Panc1 (cell line): ENCODE measurements around the gene FYCO1. TPM values are rescaled to one million over a fixed set of nuclear protein-coding genes. Genes with fewer than 3 reads are reported as not detected.

Source experiments
- ATAC-seq: fragments of 200-7000 bp; cut with Tn5 transposase; 2 replicates; pipeline ENCODE4 v1.9.1; 2020; ENCODE audit warnings: mild to moderate bottlenecking, moderate library complexity
- BruUV-seq: library from RNA; stranded (reverse); fragments of 400-500 nt; replicated peaks from 2 replicates; lab custom pipeline; 2021; lab: Mats Ljungman, UMichigan
- CTCF ChIA-PET: fragments of 300-600 bp; sonication (Branson Sonifier 250); formaldehyde crosslinking; loops from one replicate; lab custom pipeline; 2022; ENCODE audit warnings: antibody characterized with exemption; lab: Charles Lee
- POLR2A ChIA-PET: fragments of 300-600 bp; sonication (Branson Sonifier 250); formaldehyde crosslinking; loops from one replicate; lab custom pipeline; 2022; ENCODE audit warnings: antibody characterized with exemption; lab: Charles Lee
- DNase-seq: peaks from one replicate; pipeline ENCODE4 v3.0.0-alpha.2; 2010; ENCODE audit warnings: low read depth, low spot score
- H3K27ac ChIP-seq: 2 replicates; pipeline ENCODE4 v1.5.1; 2011; ENCODE audit warnings: mild to moderate bottlenecking, low read length, inconsistent platforms
- H3K27me3 ChIP-seq: fragments of 200-500 bp; sonication (Bioruptor generic); 2 replicates; pipeline ENCODE4 v1.6.0; 2014; ENCODE audit warnings: low read length, inconsistent platforms; ENCODE audit not compliant: control insufficient read depth, insufficient read depth
- H3K36me3 ChIP-seq: fragments of 200-500 bp; sonication (Bioruptor generic); 2 replicates; pipeline ENCODE4 v1.5.1; 2014; ENCODE audit warnings: inconsistent platforms, mild to moderate bottlenecking, low read length, moderate library complexity; ENCODE audit not compliant: control insufficient read depth, insufficient read depth
- H3K4me1 ChIP-seq: 2 replicates; pipeline ENCODE4 v1.5.1; 2011; ENCODE audit warnings: inconsistent platforms, mild to moderate bottlenecking, low read length, moderate library complexity; ENCODE audit not compliant: control insufficient read depth, insufficient read depth
- H3K4me3 ChIP-seq, 2 experiments: 2 replicates each; pipeline ENCODE4 v1.5.1; 2011 to 2012; ENCODE audit warnings: low read depth in 2 of 2, low read length in 2 of 2, mild to moderate bottlenecking in 2 of 2, inconsistent platforms in 1 of 2, moderate library complexity in 1 of 2
- H3K9me3 ChIP-seq: fragments of 200-500 bp; sonication (Bioruptor generic); 2 replicates; pipeline ENCODE4 v1.5.1; 2014; ENCODE audit warnings: low read depth, mild to moderate bottlenecking, inconsistent platforms, low read length, moderate library complexity; ENCODE audit not compliant: control insufficient read depth, insufficient read depth
- POLR2AphosphoS5 ChIP-seq: IDR thresholded peaks from 2 replicates; pipeline ENCODE4 v1.6.1; 2012; ENCODE audit warnings: mild to moderate bottlenecking, low read depth, low read length, moderate library complexity
- SIN3A ChIP-seq: IDR thresholded peaks from 2 replicates; pipeline ENCODE4 v1.6.1; 2012; ENCODE audit warnings: low read depth, mild to moderate bottlenecking, low read length, moderate library complexity, borderline replicate concordance; ENCODE audit not compliant: insufficient read depth
- TCF7L2 ChIP-seq: IDR thresholded peaks from 2 replicates; pipeline ENCODE4 v1.6.1; 2011; ENCODE audit warnings: mild to moderate bottlenecking, low read depth, low read length, inconsistent platforms
- in situ Hi-C: cut with HindIII; loops from 2 replicates; pipeline ENCODE4 v1.10.0; 2016; ENCODE audit warnings: low sequenced_read_pairs, low pct_unique_long_range_greater_than_20kb
- intact Hi-C: fragments of 100-400 bp; cut with micrococcal nuclease; formaldehyde crosslinking; loops from one replicate; pipeline ENCODE4 v1.10.0; 2022; ENCODE audit not compliant: unreplicated experiment
- total RNA-seq: library from RNA; stranded (reverse); gene quantifications from one replicate; pipeline ENCODE4 v1.2.1, GENCODE V29; 2021; ENCODE audit not compliant: unreplicated experiment
- TF ChIP-seq, protein P1 (sequence below): fragments of 450-650 bp; IDR thresholded peaks from 2 replicates; pipeline ENCODE4 v1.5.1; 2017; ENCODE audit warnings: mild to moderate bottlenecking
- TF ChIP-seq, protein P2 (sequence below), 2 experiments: IDR thresholded peaks; 2 replicates each; pipeline ENCODE4 v1.6.1; 2011 to 2012; ENCODE audit warnings: low read depth in 2 of 2, control low read depth in 1 of 2, low read length in 1 of 2, mild to moderate bottlenecking in 1 of 2, moderate library complexity in 1 of 2; ENCODE audit not compliant: insufficient read depth in 1 of 2

FYCO1 gene
- total RNA-seq, 1 experiment from 2014 or later = 8.7 TPM

- intact Hi-C loops (no loop called here), in situ Hi-C loops (no loop called here)
- Histone ChIP-seq H3K27me3 (no peaks in the 10 kb centered on the region), H3K4me3 (no peak overlapping the region), H3K27ac (no peak overlapping the region), H3K4me1 (no peaks in the 10 kb centered on the region), H3K9me3 (no peaks in the 10 kb centered on the region), H3K36me3 (no peaks in the 10 kb centered on the region)
- BruUV-seq = no TSS peak
- no peak for ATAC-seq
- POLR2A ChIA-PET = no interaction called here
- no peak for DNase-seq
- TF ChIP-seq, protein P1, sequence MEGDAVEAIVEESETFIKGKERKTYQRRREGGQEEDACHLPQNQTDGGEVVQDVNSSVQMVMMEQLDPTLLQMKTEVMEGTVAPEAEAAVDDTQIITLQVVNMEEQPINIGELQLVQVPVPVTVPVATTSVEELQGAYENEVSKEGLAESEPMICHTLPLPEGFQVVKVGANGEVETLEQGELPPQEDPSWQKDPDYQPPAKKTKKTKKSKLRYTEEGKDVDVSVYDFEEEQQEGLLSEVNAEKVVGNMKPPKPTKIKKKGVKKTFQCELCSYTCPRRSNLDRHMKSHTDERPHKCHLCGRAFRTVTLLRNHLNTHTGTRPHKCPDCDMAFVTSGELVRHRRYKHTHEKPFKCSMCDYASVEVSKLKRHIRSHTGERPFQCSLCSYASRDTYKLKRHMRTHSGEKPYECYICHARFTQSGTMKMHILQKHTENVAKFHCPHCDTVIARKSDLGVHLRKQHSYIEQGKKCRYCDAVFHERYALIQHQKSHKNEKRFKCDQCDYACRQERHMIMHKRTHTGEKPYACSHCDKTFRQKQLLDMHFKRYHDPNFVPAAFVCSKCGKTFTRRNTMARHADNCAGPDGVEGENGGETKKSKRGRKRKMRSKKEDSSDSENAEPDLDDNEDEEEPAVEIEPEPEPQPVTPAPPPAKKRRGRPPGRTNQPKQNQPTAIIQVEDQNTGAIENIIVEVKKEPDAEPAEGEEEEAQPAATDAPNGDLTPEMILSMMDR = no peak
- TF ChIP-seq, protein P2, sequence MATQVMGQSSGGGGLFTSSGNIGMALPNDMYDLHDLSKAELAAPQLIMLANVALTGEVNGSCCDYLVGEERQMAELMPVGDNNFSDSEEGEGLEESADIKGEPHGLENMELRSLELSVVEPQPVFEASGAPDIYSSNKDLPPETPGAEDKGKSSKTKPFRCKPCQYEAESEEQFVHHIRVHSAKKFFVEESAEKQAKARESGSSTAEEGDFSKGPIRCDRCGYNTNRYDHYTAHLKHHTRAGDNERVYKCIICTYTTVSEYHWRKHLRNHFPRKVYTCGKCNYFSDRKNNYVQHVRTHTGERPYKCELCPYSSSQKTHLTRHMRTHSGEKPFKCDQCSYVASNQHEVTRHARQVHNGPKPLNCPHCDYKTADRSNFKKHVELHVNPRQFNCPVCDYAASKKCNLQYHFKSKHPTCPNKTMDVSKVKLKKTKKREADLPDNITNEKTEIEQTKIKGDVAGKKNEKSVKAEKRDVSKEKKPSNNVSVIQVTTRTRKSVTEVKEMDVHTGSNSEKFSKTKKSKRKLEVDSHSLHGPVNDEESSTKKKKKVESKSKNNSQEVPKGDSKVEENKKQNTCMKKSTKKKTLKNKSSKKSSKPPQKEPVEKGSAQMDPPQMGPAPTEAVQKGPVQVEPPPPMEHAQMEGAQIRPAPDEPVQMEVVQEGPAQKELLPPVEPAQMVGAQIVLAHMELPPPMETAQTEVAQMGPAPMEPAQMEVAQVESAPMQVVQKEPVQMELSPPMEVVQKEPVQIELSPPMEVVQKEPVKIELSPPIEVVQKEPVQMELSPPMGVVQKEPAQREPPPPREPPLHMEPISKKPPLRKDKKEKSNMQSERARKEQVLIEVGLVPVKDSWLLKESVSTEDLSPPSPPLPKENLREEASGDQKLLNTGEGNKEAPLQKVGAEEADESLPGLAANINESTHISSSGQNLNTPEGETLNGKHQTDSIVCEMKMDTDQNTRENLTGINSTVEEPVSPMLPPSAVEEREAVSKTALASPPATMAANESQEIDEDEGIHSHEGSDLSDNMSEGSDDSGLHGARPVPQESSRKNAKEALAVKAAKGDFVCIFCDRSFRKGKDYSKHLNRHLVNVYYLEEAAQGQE (IDR thresholded peaks at IDR 0.05; ENCODE audit: insufficient read depth in 1 of 2, low read depth in 2 of 2, low read length in 1 of 2) = no peak
- TF ChIP-seq POLR2AphosphoS5 (no peak), SIN3A (no peak), TCF7L2 (no peak)
- CTCF ChIA-PET = no interaction called here
Measured at GRCh38 chr3:45873036-45873435, 122.6 kb downstream of the FYCO1 start.

GRCh38 chr3:45872569-45872968, 123.1 kb downstream of the FYCO1 start:
- intact Hi-C loops (no loop called here), in situ Hi-C loops (no loop called here)
- ChIA-PET POLR2A (no interaction called here), CTCF (no interaction called here)
- H3K27ac ChIP-seq = no peak overlapping the region
- no peaks in the 10 kb centered on the region for H3K36me3 ChIP-seq
- no peak overlapping the region for H3K4me3 ChIP-seq
- H3K9me3 ChIP-seq = no peaks in the 10 kb centered on the region
- DNase-seq (no peak), ATAC-seq (no peak)
- no TSS peak for BruUV-seq
- no peaks in the 10 kb centered on the region for H3K4me1 ChIP-seq
- no peak for TF ChIP-seq POLR2AphosphoS5
- no peak for TF ChIP-seq SIN3A
- TF ChIP-seq TCF7L2 = no peak
- TF ChIP-seq, protein P1 = no peak
- H3K27me3 ChIP-seq = no peaks in the 10 kb centered on the region
